ENCODE measurements around the gene PALM. TPM values are rescaled to one million over a fixed set of nuclear protein-coding genes. Genes with fewer than 3 reads are reported as not detected.
A peak's percentile ranks its signal among the peaks of the same experiment; 100 is the strongest.

Gene PALM
- total and polyA plus RNA-seq, 7 donors, result 4.9 to 17.9 (median 9.5) TPM

- H3K9me3 ChIP-seq, result no peaks in the 10 kb centered on the region
- intact Hi-C loops (cut with DNase I), result no loop called here
- no peaks in the 10 kb centered on the region for H3K4me1 ChIP-seq
- no peak for TF ChIP-seq CTCF (IDR thresholded peaks at IDR 0.05)
- H3K36me3 ChIP-seq (ENCODE audit: insufficient read depth in 1 of 2, low read depth in 1 of 2), result no peaks in the 10 kb centered on the region
- ATAC-seq (peak; percentile 30 to 57 (median 44)), DNase-seq (peak; percentile 44 to 68)
- no peaks in the 10 kb centered on the region for H3K27me3 ChIP-seq (ENCODE audit: insufficient read depth in 3 of 3, low read length in 2 of 3)
- 35 to 44% (median 39%) methylated on average over 33 of the region's 33 CpGs for WGBS, 3 donors
- peak overlapping the region; percentile 47 for H3K27ac ChIP-seq
- peak overlapping the region; percentile 23 for H3K4me3 ChIP-seq
Measured at GRCh38 chr19:788983-789700, 80.4 kb downstream of the PALM start.

- peak overlapping the region; percentile 47 for H3K27ac ChIP-seq
- WGBS, 3 donors, result 76 to 87% (median 84%) methylated on average over 9 of the region's 9 CpGs
- no peaks in the 10 kb centered on the region for H3K9me3 ChIP-seq
- ATAC-seq (no peak), DNase-seq (peak in 1 of 2 donors; percentile 10)
- no peak for TF ChIP-seq CTCF (IDR thresholded peaks at IDR 0.05)
- intact Hi-C loops (cut with DNase I), result no loop called here
- no peaks in the 10 kb centered on the region for H3K4me1 ChIP-seq
- no peak overlapping the region for H3K4me3 ChIP-seq
- H3K27me3 ChIP-seq (ENCODE audit: insufficient read depth in 3 of 3, low read length in 2 of 3), result no peaks in the 10 kb centered on the region
- H3K36me3 ChIP-seq (ENCODE audit: insufficient read depth in 1 of 2, low read depth in 1 of 2), result no peaks in the 10 kb centered on the region
Measured at GRCh38 chr19:789701-790060, 80.9 kb downstream of the PALM start.

GRCh38 chr19:791007-791566, 82.4 kb downstream of the PALM start:
- peaks cover 10% of the 10 kb centered on the region for H3K4me1 ChIP-seq
- no peak overlapping the region for H3K27ac ChIP-seq

GRCh38 chr19:791567-792305, 83.0 kb downstream of the PALM start:
- H3K27me3 ChIP-seq (ENCODE audit: insufficient read depth in 3 of 3, low read length in 2 of 3), result no peaks in the 10 kb centered on the region
- DNase-seq (peak in 1 of 2 donors; percentile 17), ATAC-seq (no peak)
- no peak overlapping the region for H3K4me3 ChIP-seq
- H3K27ac ChIP-seq, result peak overlapping the region; percentile 30
- 68 to 81% (median 71%) methylated on average over 6 to 8 of the region's 8 CpGs for WGBS, 3 donors
- intact Hi-C loops (cut with DNase I), result no loop called here
- H3K4me1 ChIP-seq, result peaks cover 12% of the 10 kb centered on the region
- TF ChIP-seq CTCF (IDR thresholded peaks at IDR 0.05), result no peak
- H3K9me3 ChIP-seq, result no peaks in the 10 kb centered on the region
- H3K36me3 ChIP-seq (ENCODE audit: insufficient read depth in 1 of 2, low read depth in 1 of 2), result no peaks in the 10 kb centered on the region

More at GRCh38 chr19:791007-791566, 82.4 kb downstream of the PALM start:
- no peaks in the 10 kb centered on the region for H3K36me3 ChIP-seq (ENCODE audit: insufficient read depth in 1 of 2, low read depth in 1 of 2)
- H3K27me3 ChIP-seq (ENCODE audit: insufficient read depth in 3 of 3, low read length in 2 of 3), result no peaks in the 10 kb centered on the region
- intact Hi-C loops (cut with DNase I), result no loop called here
- DNase-seq, result no peak
- ATAC-seq, result no peak
- TF ChIP-seq CTCF (IDR thresholded peaks at IDR 0.05), result no peak
- 66 to 75% (median 72%) methylated on average over 26 of the region's 26 CpGs for WGBS, 3 donors
- H3K9me3 ChIP-seq, result no peaks in the 10 kb centered on the region
- H3K4me3 ChIP-seq, result no peak overlapping the region

Measured in psoas muscle (tissue), 8 donors.